K562 (cell line): Measurements from ENCODE around the gene SEPTIN6. TPM values are rescaled to one million over a fixed set of nuclear protein-coding genes. Genes with fewer than 3 reads are reported as not detected.

ENCODE experiments used
- ATAC-seq: fragments of 200-7000 bp; cut with Tn5 transposase; 3 replicates; pipeline ENCODE4 v1.9.1; 2020; ENCODE audit warnings: moderate library complexity
- BruUV-seq: library from RNA; stranded (reverse); fragments of 400-500 nt; replicated peaks from 2 replicates; lab custom pipeline; 2021; lab: Mats Ljungman, UMichigan
- CTCF ChIA-PET: fragments of 300-600 bp; formaldehyde crosslinking; extraction: SDS; loops from one replicate; lab custom pipeline; 2021; ENCODE audit warnings: low intra/inter-chr PET ratio; lab: Yijun Ruan, JAX
- POLR2A ChIA-PET: fragments of 300-600, 350-650 bp; sonication (Branson Sonifier 250); formaldehyde crosslinking; extraction: SDS; loops from one replicate; lab custom pipeline; 2021; ENCODE audit warnings: antibody characterized with exemption, inconsistent platforms; lab: Yijun Ruan, JAX
- DNase-seq, 4 experiments: peaks; one replicate each; pipeline versions ENCODE4 v3.0.0 to v3.0.0-alpha.2; 2011 to 2018; ENCODE audit warnings: low spot score in 3 of 4, mixed read lengths in 3 of 4; ENCODE audit errors: extremely low read depth in 1 of 4
- FAIRE-seq: peaks from 2 replicates; lab custom pipeline; 2011; peaks lifted over from hg19 to GRCh38; lab: Jason Lieb, UNC
- H2AFZ ChIP-seq: 2 replicates; pipeline ENCODE4 v1.6.0; 2011; ENCODE audit warnings: low read depth, low read length, control low read depth, inconsistent platforms
- H3K27ac ChIP-seq: fragments of 200-600 bp; 3 replicates; pipeline ENCODE4 v1.8.0; 2011; ENCODE audit warnings: low read depth, mild to moderate bottlenecking, control low read depth, inconsistent platforms, low read length, moderate library complexity, mixed read lengths; ENCODE audit errors: extremely low read depth
- H3K27me3 ChIP-seq, 2 experiments: fragments of 300-600 bp in 1 of 2; 2 replicates in 1 of 2; 3 replicates in 1 of 2; pipeline versions ENCODE4 v1.6.0 to v1.8.0; 2011; ENCODE audit warnings: inconsistent platforms in 2 of 2, low read length in 2 of 2, mild to moderate bottlenecking in 1 of 2, mixed read lengths in 1 of 2, moderate library complexity in 1 of 2; ENCODE audit not compliant: control insufficient read depth in 2 of 2, insufficient read depth in 2 of 2
- H3K36me3 ChIP-seq: fragments of 300-600 bp; 3 replicates; pipeline ENCODE4 v1.8.0; 2011; ENCODE audit warnings: mild to moderate bottlenecking, low read length, inconsistent platforms; ENCODE audit not compliant: control insufficient read depth, insufficient read depth
- H3K4me1 ChIP-seq, 2 experiments: fragments of 200-600 bp in 1 of 2; replicated peaks in 1 of 2; 2 replicates in 1 of 2; 3 replicates in 1 of 2; pipeline versions ENCODE4 v1.5.1 to v1.8.0; 2011; ENCODE audit warnings: inconsistent platforms in 2 of 2, low read length in 2 of 2, mild to moderate bottlenecking in 1 of 2, mixed read lengths in 1 of 2, moderate library complexity in 1 of 2; ENCODE audit not compliant: control insufficient read depth in 2 of 2, insufficient read depth in 2 of 2
- H3K4me2 ChIP-seq: 2 replicates; pipeline ENCODE4 v1.6.1; 2011; ENCODE audit warnings: low read length, control low read depth, inconsistent platforms, mixed read lengths; ENCODE audit not compliant: insufficient read depth
- H3K4me3 ChIP-seq: fragments of 200-600 bp; sonication (generic), shearing (Covaris generic); 2 replicates; pipeline ENCODE4 v1.5.1; 2016; ENCODE audit warnings: control low read depth, inconsistent platforms
- H3K79me2 ChIP-seq: fragments of 200-600 bp; 3 replicates; pipeline ENCODE4 v1.8.0; 2011; ENCODE audit warnings: low read length, inconsistent platforms; ENCODE audit not compliant: control insufficient read depth, insufficient read depth
- H3K9ac ChIP-seq, 2 experiments: 2 replicates each; pipeline versions ENCODE4 v1.6.0 to v1.6.1; 2011; ENCODE audit warnings: low read depth in 2 of 2, low read length in 2 of 2, control low read depth in 1 of 2, inconsistent platforms in 1 of 2, mild to moderate bottlenecking in 1 of 2, mixed read lengths in 1 of 2; ENCODE audit not compliant: insufficient read depth in 1 of 2
- H3K9me1 ChIP-seq: one replicate; pipeline ENCODE4 v1.6.0; 2011; ENCODE audit warnings: inconsistent platforms, mild to moderate bottlenecking, low read length, moderate library complexity; ENCODE audit not compliant: control insufficient read depth, insufficient read depth
- H3K9me3 ChIP-seq: replicated peaks from 2 replicates; pipeline ENCODE4 v1.5.1; 2011; ENCODE audit warnings: low read depth, low read length, inconsistent platforms; ENCODE audit not compliant: control insufficient read depth, insufficient read depth
- H4K20me1 ChIP-seq: replicated peaks from 2 replicates; pipeline ENCODE4 v1.6.1; 2011; ENCODE audit warnings: low read length, inconsistent platforms, mixed read lengths; ENCODE audit not compliant: control insufficient read depth, insufficient read depth
- BRF1 ChIP-seq: IDR thresholded peaks from 3 replicates; pipeline ENCODE4 v1.6.1; 2011; ENCODE audit warnings: borderline replicate concordance, mild to moderate bottlenecking; ENCODE audit not compliant: insufficient read length; ENCODE audit errors: extremely low read depth
- GTF2E2 ChIP-seq: fragments of 200-800 bp; sonication (Bioruptor generic); IDR thresholded peaks from 2 replicates; pipeline ENCODE4 v1.6.1; 2016; ENCODE audit warnings: missing genetic modification characterization, missing compliant biosample characterization
- HDAC6 ChIP-seq: IDR thresholded peaks from 2 replicates; pipeline ENCODE4 v1.6.1; 2012; ENCODE audit warnings: low read depth, mild to moderate bottlenecking, control low read depth, inconsistent platforms, low read length, moderate library complexity
- KLF10 ChIP-seq: fragments of 250-450 bp; sonication (Bioruptor Pico); IDR thresholded peaks from 2 replicates; pipeline ENCODE4 v1.6.1; 2021; ENCODE audit warnings: matching md5 sums
- NFYB ChIP-seq: IDR thresholded peaks from 2 replicates; pipeline ENCODE4 v1.6.1; 2011; ENCODE audit warnings: mild to moderate bottlenecking, moderate library complexity; ENCODE audit not compliant: insufficient read length; ENCODE audit errors: extremely low read depth
- PRMT5 ChIP-seq: sonication (generic); formaldehyde crosslinking; IDR thresholded peaks from 2 replicates; pipeline ENCODE4 v1.5.0; 2020; ENCODE audit warnings: missing genetic modification reagents
- PYGO2 ChIP-seq: fragments of 450-650 bp; IDR thresholded peaks from 2 replicates; pipeline ENCODE4 v1.6.1; 2016; ENCODE audit warnings: mild to moderate bottlenecking, missing genetic modification characterization, moderate library complexity, missing compliant biosample characterization
- SMAD1 ChIP-seq: fragments of 150-350 bp; IDR thresholded peaks from 2 replicates; pipeline ENCODE4 v1.6.1; 2014; ENCODE audit warnings: low read length, low read depth; ENCODE audit not compliant: partially characterized antibody
- STAT5A ChIP-seq: IDR thresholded peaks from 2 replicates; pipeline ENCODE4 v1.6.1; 2012; ENCODE audit warnings: low read length, inconsistent platforms, borderline replicate concordance
- TFE3 ChIP-seq: fragments of 450-650 bp; formaldehyde crosslinking; IDR thresholded peaks from 2 replicates; pipeline ENCODE4 v1.4.0; 2020; ENCODE audit warnings: mild to moderate bottlenecking, mixed read lengths
- ZNF134 ChIP-seq: fragments of 250-450 bp; sonication (Bioruptor Pico); conservative IDR thresholded peaks from 2 replicates; pipeline ENCODE4 v1.4.0; 2020
- ZNF224 ChIP-seq: sonication (generic); formaldehyde crosslinking; IDR thresholded peaks from 2 replicates; pipeline ENCODE4 v1.8.0; 2022; ENCODE audit warnings: mild to moderate bottlenecking, missing genetic modification reagents
- ZNF445 ChIP-seq: fragments of 250-450 bp; sonication (Bioruptor Pico); IDR thresholded peaks from 2 replicates; pipeline ENCODE4 v1.4.0; 2020; ENCODE audit warnings: low read depth, mild to moderate bottlenecking, moderate library complexity
- WGBS: fragments of 100-300 bp; shearing (Covaris generic); methylation state at CpG from one replicate; pipeline ENCODE4 v1.1.6; 2016; ENCODE audit warnings: low coverage, mixed read lengths; ENCODE audit not compliant: insufficient coverage; ENCODE audit errors: missing lambda C conversion rate; 5-methylcytosine and 5-hydroxymethylcytosine counted together
- in situ Hi-C: fragments of 300-500 bp; cut with MboI; formaldehyde crosslinking; loops from 4 replicates; pipeline ENCODE4 v1.15.0; 2018; ENCODE audit warnings: inconsistent platforms, mixed read lengths
- intact Hi-C: fragments of 100-400 bp; cut with micrococcal nuclease; formaldehyde crosslinking; loops from 2 replicates; pipeline ENCODE4 v1.14.2; 2022
- polyA plus RNA-seq, 8 experiments: library from polyadenylated mRNA; depleted of rRNA in 4 of 8; stranded (reverse) in 5 of 8; unstranded in 3 of 8; fragments of >200 nt; fragmentation: Nextera tagmentation in 2 of 8; fragmentation: Illumina TruSeq in 1 of 8; extraction: Ambion mirVana in 2 of 8; extraction: Trizol in 1 of 8; gene quantifications; 2 replicates each; pipeline versions ENCODE4 v1.2.1 to v1.2.3, GENCODE V29; 2011 to 2014; ENCODE audit warnings: inconsistent platforms in 1 of 8, missing spikeins in 1 of 8
- total RNA-seq, 7 experiments: library from RNA; depleted of rRNA in 6 of 7; stranded (reverse); fragments of >200 nt in 6 of 7; fragmentation: Illumina TruSeq in 2 of 7; extraction: Trizol in 2 of 7; gene quantifications; 2 replicates each; pipeline versions ENCODE4 v1.2.1 to v1.2.3, GENCODE V29; 2011 to 2021; ENCODE audit warnings: low replicate concordance in 1 of 7

The SEPTIN6 gene
- total and polyA plus RNA-seq, 9 of the 15 experiments (the other 6 are each of a cell fraction or from before 2014, with no cell fraction given): 8.4 to 67.0 (median 37.8) TPM

GRCh38 chrX:119693040-119693995, at the start of gene SEPTIN6 (continued):
- TF ChIP-seq KLF10 (CRISPR knock-in tag) (no peak), ZNF224 (CRISPR knock-in tag) (no peak), PYGO2 (tag) (no peak)

DNA sequence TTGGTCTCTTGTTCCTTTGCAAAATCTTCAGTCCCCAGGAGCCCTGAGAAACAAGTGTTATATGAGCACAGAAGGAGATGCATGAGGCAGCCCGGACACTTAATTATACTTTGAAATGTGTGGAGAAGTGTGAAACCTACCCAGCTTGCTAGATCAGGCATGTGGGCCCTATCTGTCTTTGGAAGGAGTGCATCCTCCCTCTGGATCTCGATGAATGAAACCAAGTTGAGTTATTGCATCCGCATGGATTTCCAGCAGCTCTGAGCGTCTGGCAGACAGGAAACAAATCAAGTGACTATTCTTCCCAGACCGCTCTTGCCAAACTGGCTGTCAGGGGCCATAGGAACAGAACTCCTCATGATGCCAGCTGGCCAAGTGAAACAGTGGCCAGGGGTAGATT, 45.8 kb upstream of the SEPTIN6 start:
- no peak for FAIRE-seq
- DNase-seq: no peak
- ATAC-seq: no peak
- no peaks in the 10 kb centered on the region for H3K9me1 ChIP-seq
- H3K27me3 ChIP-seq: peaks cover 9 to 38% of the 10 kb centered on the region in 2 experiments; a peak in 3 of 5 replicates
- in situ Hi-C loops (no loop called here), intact Hi-C loops (no loop called here)
- H3K27ac ChIP-seq: no peak overlapping the region
- POLR2A ChIA-PET: interaction anchor here (1.2 kb wide), 1 partner anchor 10 kb away, joined by 3 read pairs; no protein-coding TSS in a partner anchor
- TF ChIP-seq HDAC6 (no peak), GTF2E2 (tag) (no peak), STAT5A (no peak), SMAD1 (no peak), ZNF134 (CRISPR knock-in tag) (no peak), BRF1 (no peak), NFYB (no peak), TFE3 (no peak), ZNF445 (CRISPR knock-in tag) (no peak), PRMT5 (CRISPR knock-in tag) (no peak)
- no peak overlapping the region for H3K4me3 ChIP-seq
- H3K9ac ChIP-seq: no peak overlapping the region
- H3K4me2 ChIP-seq: no peak overlapping the region
- no peaks in the 10 kb centered on the region for H3K4me1 ChIP-seq
- WGBS: 5% methylated on average over 4 of the region's 5 CpGs
- BruUV-seq: no TSS peak
- CTCF ChIA-PET: no interaction called here
- no peaks in the 10 kb centered on the region for H3K9me3 ChIP-seq
- H4K20me1 ChIP-seq: no peaks in the 10 kb centered on the region
- H2AFZ ChIP-seq: no peak overlapping the region
- no peaks in the 10 kb centered on the region for H3K36me3 ChIP-seq
- no peaks in the 10 kb centered on the region for H3K79me2 ChIP-seq
